HepG2 (cell line): ENCODE results near the gene AGAP1. TPM values are rescaled to one million over a fixed set of nuclear protein-coding genes. Genes with fewer than 3 reads are reported as not detected.

ENCODE experiments used
- BRF2 ChIP-seq: sonication (generic); formaldehyde crosslinking; IDR thresholded peaks from 2 replicates; pipeline ENCODE4 v1.8.1; 2022; ENCODE audit warnings: mild to moderate bottlenecking, missing genetic modification reagents
- CCDC6 ChIP-seq: sonication (generic); formaldehyde crosslinking; IDR thresholded peaks from 2 replicates; pipeline ENCODE4 v1.8.1; 2022; ENCODE audit warnings: mild to moderate bottlenecking, missing genetic modification reagents, moderate library complexity
- CHD4 ChIP-seq: fragments of 200-600 bp; sonication (generic); IDR thresholded peaks from 2 replicates; pipeline ENCODE4 v1.7.0; 2017; ENCODE audit warnings: mild to moderate bottlenecking, low read length, borderline replicate concordance
- IKZF4 ChIP-seq: sonication (generic); formaldehyde crosslinking; IDR thresholded peaks from 2 replicates; pipeline ENCODE4 v1.5.1; 2020; ENCODE audit warnings: borderline replicate concordance, mild to moderate bottlenecking, low read depth, missing genetic modification reagents; ENCODE audit errors: not compliant biosample characterization
- MLX ChIP-seq: IDR thresholded peaks from 2 replicates; pipeline ENCODE4 v1.6.1; 2016
- PITX1 ChIP-seq: sonication (generic); formaldehyde crosslinking; IDR thresholded peaks from 2 replicates; pipeline ENCODE4 v1.5.1; 2020; ENCODE audit warnings: mild to moderate bottlenecking, missing genetic modification reagents
- REPIN1 ChIP-seq: sonication (generic); formaldehyde crosslinking; IDR thresholded peaks from 2 replicates; pipeline ENCODE4 v1.8.0; 2022; ENCODE audit warnings: missing genetic modification reagents, low read depth, mild to moderate bottlenecking, borderline replicate concordance
- RXRA ChIP-seq: sonication (generic); formaldehyde crosslinking; IDR thresholded peaks from 2 replicates; pipeline ENCODE4 v1.5.1; 2020; ENCODE audit warnings: missing genetic modification reagents
- SMYD3 ChIP-seq: sonication (generic); formaldehyde crosslinking; IDR thresholded peaks from 2 replicates; pipeline ENCODE4 v1.8.1; 2023; ENCODE audit warnings: mild to moderate bottlenecking, missing genetic modification reagents
- SNAPC2 ChIP-seq: sonication (generic); formaldehyde crosslinking; IDR thresholded peaks from 2 replicates; pipeline ENCODE4 v1.8.1; 2022; ENCODE audit warnings: mild to moderate bottlenecking, missing genetic modification reagents
- SOX6 ChIP-seq, 2 experiments: fragments of 450-650 bp in 1 of 2; sonication (generic) in 1 of 2; formaldehyde crosslinking in 1 of 2; IDR thresholded peaks; 2 replicates each; pipeline versions ENCODE4 v1.4.0 to v1.6.1; 2017 to 2020; ENCODE audit warnings: antibody characterized with exemption in 1 of 2, mild to moderate bottlenecking in 1 of 2, missing genetic modification reagents in 1 of 2
- TRIM24 ChIP-seq: sonication (generic); formaldehyde crosslinking; IDR thresholded peaks from 2 replicates; pipeline ENCODE4 v1.8.0; 2022; ENCODE audit warnings: mild to moderate bottlenecking, missing genetic modification reagents
- XRCC5 ChIP-seq: fragments of 200-400 bp; formaldehyde crosslinking; optimal IDR thresholded peaks from 2 replicates; pipeline ENCODE3; 2017; ENCODE audit warnings: mild to moderate bottlenecking, low read length
- ZMYM2 ChIP-seq: sonication (generic); formaldehyde crosslinking; IDR thresholded peaks from 2 replicates; pipeline ENCODE4 v1.8.0; 2022; ENCODE audit warnings: mild to moderate bottlenecking, missing genetic modification reagents
- ZNF292 ChIP-seq: sonication (generic); formaldehyde crosslinking; IDR thresholded peaks from 2 replicates; pipeline ENCODE4 v1.8.1; 2022; ENCODE audit warnings: mild to moderate bottlenecking, low read depth, missing genetic modification reagents, borderline replicate concordance
- ZNF317 ChIP-seq: sonication (generic); formaldehyde crosslinking; IDR thresholded peaks from 2 replicates; pipeline ENCODE4 v1.5.0; 2020; ENCODE audit warnings: mild to moderate bottlenecking, missing genetic modification reagents
- ZNF557 ChIP-seq: sonication (generic); formaldehyde crosslinking; IDR thresholded peaks from 2 replicates; pipeline ENCODE4 v1.4.0; 2020; ENCODE audit warnings: missing genetic modification reagents
- ZNF563 ChIP-seq: sonication (generic); formaldehyde crosslinking; IDR thresholded peaks from 2 replicates; pipeline ENCODE4 v1.8.0; 2022; ENCODE audit warnings: mild to moderate bottlenecking, moderate library complexity, missing genetic modification reagents
- ZNF619 ChIP-seq: sonication (generic); formaldehyde crosslinking; IDR thresholded peaks from 2 replicates; pipeline ENCODE4 v1.4.0; 2020; ENCODE audit warnings: mild to moderate bottlenecking, missing genetic modification reagents
- ZNF687 ChIP-seq: sonication (generic); formaldehyde crosslinking; IDR thresholded peaks from 2 replicates; pipeline ENCODE4 v1.5.1; 2020; ENCODE audit warnings: mild to moderate bottlenecking, missing genetic modification reagents, moderate library complexity
- ZSCAN21 ChIP-seq: sonication (generic); formaldehyde crosslinking; IDR thresholded peaks from 2 replicates; pipeline ENCODE4 v1.8.0; 2022; ENCODE audit warnings: mild to moderate bottlenecking, missing genetic modification reagents, moderate library complexity, borderline replicate concordance
- ZSCAN9 ChIP-seq: IDR thresholded peaks from 2 replicates; pipeline ENCODE4 v1.6.1; 2016; ENCODE audit warnings: borderline replicate concordance
- polyA plus RNA-seq, 8 experiments: library from polyadenylated mRNA; depleted of rRNA in 3 of 8; stranded (reverse) in 7 of 8; unstranded in 1 of 8; fragments of >200 nt; fragmentation: Illumina TruSeq in 4 of 8; extraction: Trizol in 4 of 8; gene quantifications; 2 replicates each; pipeline versions ENCODE4 v1.2.1 to v1.2.3, GENCODE V29; 2011 to 2016; ENCODE audit warnings: low read depth in 4 of 8, missing spikeins in 1 of 8, mixed read lengths in 1 of 8; ENCODE audit not compliant: insufficient read depth in 1 of 8
- total RNA-seq, 5 experiments: library from RNA; depleted of rRNA; stranded (reverse); fragments of >200 nt; fragmentation: Illumina TruSeq; extraction: Trizol; gene quantifications; 2 replicates each; pipeline ENCODE4 v1.2.3, GENCODE V29; 2016; ENCODE audit warnings: low read depth in 1 of 5
- TF ChIP-seq, protein P1 (sequence below): sonication (generic); formaldehyde crosslinking; IDR thresholded peaks from 2 replicates; pipeline ENCODE4 v1.5.1; 2020; ENCODE audit warnings: missing genetic modification reagents, mild to moderate bottlenecking, borderline replicate concordance

AGAP1 gene
- total and polyA plus RNA-seq, 2 of the 13 experiments (the other 11 are each of a cell fraction or from before 2014, with no cell fraction given) = 21.2 to 32.7 TPM

- TF ChIP-seq SOX6 (IDR thresholded peaks at IDR 0.05) (no peak), SOX6 (CRISPR knock-in tag; IDR thresholded peaks at IDR 0.05) (peak; percentile 82), IKZF4 (CRISPR knock-in tag) (peak; percentile 10), XRCC5 (peak; percentile 17), ZNF563 (peak; percentile 15; the same call in 1 of the 2 replicates), CHD4 (no peak), SNAPC2 (CRISPR knock-in tag) (peak; percentile 55; the same call in 1 of the 2 replicates), ZNF557 (CRISPR knock-in tag) (peak; percentile 45; the same call in 1 of the 2 replicates), ZNF292 (CRISPR knock-in tag) (0 out of 2 replicates have a peak, but pooled peaks have one; percentile 13), REPIN1 (peak; percentile 17; the same call in 1 of the 2 replicates), RXRA (CRISPR knock-in tag) (0 out of 2 replicates have a peak, but pooled peaks have one; percentile 13), BRF2 (CRISPR knock-in tag) (0 out of 2 replicates have a peak, but pooled peaks have one; percentile 61), TRIM24 (CRISPR knock-in tag) (peak; percentile 55; the same call in 1 of the 2 replicates), SMYD3 (CRISPR knock-in tag) (peak; percentile 6; the same call in 1 of the 2 replicates), ZSCAN21 (0 out of 2 replicates have a peak, but pooled peaks have one; percentile 2), ZNF619 (CRISPR knock-in tag) (no peak), ZNF317 (CRISPR knock-in tag) (peak; percentile 54), ZSCAN9 (CRISPR knock-in tag) (0 out of 2 replicates have a peak, but pooled peaks have one; percentile 8), CCDC6 (CRISPR knock-in tag) (peak; percentile 7; the same call in 1 of the 2 replicates), MLX (peak; percentile 9; the same call in 1 of the 2 replicates), ZNF687 (CRISPR knock-in tag) (peak; percentile 46; the same call in 1 of the 2 replicates), PITX1 (peak; percentile 23), ZMYM2 (peak; percentile 86; the same call in 1 of the 2 replicates)
- TF ChIP-seq, protein P1, sequence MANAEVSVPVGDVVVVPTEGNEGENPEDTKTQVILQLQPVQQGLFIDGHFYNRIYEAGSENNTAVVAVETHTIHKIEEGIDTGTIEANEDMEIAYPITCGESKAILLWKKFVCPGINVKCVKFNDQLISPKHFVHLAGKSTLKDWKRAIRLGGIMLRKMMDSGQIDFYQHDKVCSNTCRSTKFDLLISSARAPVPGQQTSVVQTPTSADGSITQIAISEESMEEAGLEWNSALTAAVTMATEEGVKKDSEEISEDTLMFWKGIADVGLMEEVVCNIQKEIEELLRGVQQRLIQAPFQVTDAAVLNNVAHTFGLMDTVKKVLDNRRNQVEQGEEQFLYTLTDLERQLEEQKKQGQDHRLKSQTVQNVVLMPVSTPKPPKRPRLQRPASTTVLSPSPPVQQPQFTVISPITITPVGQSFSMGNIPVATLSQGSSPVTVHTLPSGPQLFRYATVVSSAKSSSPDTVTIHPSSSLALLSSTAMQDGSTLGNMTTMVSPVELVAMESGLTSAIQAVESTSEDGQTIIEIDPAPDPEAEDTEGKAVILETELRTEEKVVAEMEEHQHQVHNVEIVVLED (CRISPR knock-in tag) = 0 out of 2 replicates have a peak, but pooled peaks have one; percentile 14
These were observed 395.4 kb downstream of the AGAP1 start (continued) for GRCh38 chr2:235889302-235889630.
